IMR-90 (cell line): ENCODE results near the gene SHB. TPM values are rescaled to one million over a fixed set of nuclear protein-coding genes. Genes with fewer than 3 reads are reported as not detected.

Source experiments
- ATAC-seq: fragments of 200-7000 bp; cut with Tn5 transposase; 2 replicates; pipeline ENCODE4 v1.9.1; 2020; ENCODE audit warnings: low read depth, mild to moderate bottlenecking, moderate library complexity
- BruUV-seq: library from RNA; stranded (reverse); fragments of 400-500 nt; replicated peaks from 2 replicates; lab custom pipeline; 2021; lab: Mats Ljungman, UMichigan
- CTCF ChIA-PET: fragments of 300-600 bp; formaldehyde crosslinking; extraction: SDS; loops from one replicate; lab custom pipeline; 2021; ENCODE audit warnings: antibody characterized with exemption; lab: Yijun Ruan, JAX
- POLR2A ChIA-PET: fragments of 300-600 bp; sonication (Branson Sonifier 250); formaldehyde crosslinking; loops from one replicate; lab custom pipeline; 2022; ENCODE audit warnings: antibody characterized with exemption; ENCODE audit not compliant: unreplicated experiment; lab: Charles Lee
- DNase-seq: peaks from one replicate; pipeline ENCODE4 v3.0.0; 2013
- H2AFZ ChIP-seq: replicated peaks from 2 replicates; pipeline ENCODE3; 2013; ENCODE audit warnings: low read length, mild to moderate bottlenecking; ENCODE audit not compliant: poor library complexity
- H2AK5ac ChIP-seq: 2 replicates; pipeline ENCODE4 v1.6.1; 2013; ENCODE audit warnings: low read depth, low read length, inconsistent platforms
- H2AK9ac ChIP-seq: replicated peaks from 2 replicates; pipeline ENCODE3; 2013; ENCODE audit warnings: mild to moderate bottlenecking, low read depth, low read length, moderate library complexity; ENCODE audit not compliant: poor library complexity
- H2BK120ac ChIP-seq: 2 replicates; pipeline ENCODE4 v1.6.1; 2013; ENCODE audit warnings: low read depth, low read length, inconsistent platforms
- H2BK15ac ChIP-seq: 3 replicates; pipeline ENCODE4 v1.6.1; 2013; ENCODE audit warnings: low read depth, low read length, inconsistent platforms
- H2BK20ac ChIP-seq: 2 replicates; pipeline ENCODE4 v1.6.1; 2013; ENCODE audit warnings: low read depth, mild to moderate bottlenecking, inconsistent platforms, low read length, moderate library complexity
- H2BK5ac ChIP-seq: 2 replicates; pipeline ENCODE4 v1.6.1; 2013; ENCODE audit warnings: mild to moderate bottlenecking, low read depth, low read length, inconsistent platforms; ENCODE audit not compliant: poor library complexity, severe bottlenecking
- H3K14ac ChIP-seq: replicated peaks from 2 replicates; pipeline ENCODE4 v1.6.1; 2013; ENCODE audit warnings: low read depth, low read length, inconsistent platforms
- H3K18ac ChIP-seq: 2 replicates; pipeline ENCODE4 v1.6.1; 2013; ENCODE audit warnings: low read depth, low read length, control low read depth
- H3K23ac ChIP-seq: 2 replicates; pipeline ENCODE4 v1.6.1; 2013; ENCODE audit warnings: low read depth, low read length, inconsistent platforms
- H3K27ac ChIP-seq: 2 replicates; pipeline ENCODE4 v1.5.1; 2013; ENCODE audit warnings: mild to moderate bottlenecking, control low read depth, low read length; ENCODE audit not compliant: insufficient read depth
- H3K27me3 ChIP-seq: 2 replicates; pipeline ENCODE4 v1.6.1; 2013; ENCODE audit warnings: low read length; ENCODE audit not compliant: control insufficient read depth, insufficient read depth
- H3K36me3 ChIP-seq: 2 replicates; pipeline ENCODE4 v1.6.1; 2013; ENCODE audit warnings: low read length, mixed read lengths; ENCODE audit not compliant: control insufficient read depth, insufficient read depth
- H3K4ac ChIP-seq: 2 replicates; pipeline ENCODE4 v1.6.1; 2013; ENCODE audit warnings: low read depth, low read length, inconsistent platforms
- H3K4me1 ChIP-seq: 2 replicates; pipeline ENCODE4 v1.6.1; 2013; ENCODE audit warnings: low read length, mixed read lengths; ENCODE audit not compliant: control insufficient read depth, insufficient read depth
- H3K4me2 ChIP-seq: 2 replicates; pipeline ENCODE4 v1.6.1; 2013; ENCODE audit warnings: low read depth, mild to moderate bottlenecking, control low read depth, low read length, moderate library complexity
- H3K4me3 ChIP-seq: 2 replicates; pipeline ENCODE4 v1.5.1; 2013; ENCODE audit warnings: low read depth, mild to moderate bottlenecking, control low read depth, low read length, moderate library complexity; ENCODE audit not compliant: insufficient read depth
- H3K56ac ChIP-seq: 2 replicates; pipeline ENCODE4 v1.6.1; 2013; ENCODE audit warnings: low read length, inconsistent platforms; ENCODE audit not compliant: insufficient read depth; ENCODE audit errors: extremely low read depth
- H3K79me1 ChIP-seq, 2 experiments: 2 replicates each; pipeline ENCODE4 v1.6.1; 2013; ENCODE audit warnings: low read length in 2 of 2, inconsistent platforms in 1 of 2, low read depth in 1 of 2
- H3K9ac ChIP-seq: 2 replicates; pipeline ENCODE4 v1.6.1; 2013; ENCODE audit warnings: low read depth, low read length, control low read depth
- H3K9me1 ChIP-seq: 2 replicates; pipeline ENCODE4 v1.6.1; 2013; ENCODE audit warnings: low read length, inconsistent platforms; ENCODE audit not compliant: insufficient read depth
- H3K9me3 ChIP-seq: 2 replicates; pipeline ENCODE4 v1.6.1; 2013; ENCODE audit warnings: low read length; ENCODE audit not compliant: control insufficient read depth, insufficient read depth
- H4K20me1 ChIP-seq: 2 replicates; pipeline ENCODE4 v1.6.1; 2013; ENCODE audit warnings: low read length, inconsistent platforms; ENCODE audit not compliant: insufficient read depth
- H4K5ac ChIP-seq: 2 replicates; pipeline ENCODE4 v1.6.1; 2013; ENCODE audit warnings: mild to moderate bottlenecking, low read depth, low read length, control low read depth
- H4K8ac ChIP-seq, 2 experiments: 2 replicates each; pipeline ENCODE4 v1.6.1; 2013; ENCODE audit warnings: low read depth in 2 of 2, low read length in 2 of 2, control low read depth in 1 of 2, inconsistent platforms in 1 of 2
- H4K91ac ChIP-seq: 2 replicates; pipeline ENCODE4 v1.6.1; 2013; ENCODE audit warnings: low read depth, low read length, inconsistent platforms; ENCODE audit not compliant: insufficient read depth
- CEBPB ChIP-seq: IDR thresholded peaks from 2 replicates; pipeline ENCODE4 v1.6.1; 2012; ENCODE audit warnings: low read depth, low read length, improper control_type of control experiment
- CHD1 ChIP-seq: IDR thresholded peaks from 2 replicates; pipeline ENCODE4 v1.6.1; 2012; ENCODE audit warnings: low read depth, low read length, improper control_type of control experiment
- ELK1 ChIP-seq: fragments of 150-350 bp; IDR thresholded peaks from 2 replicates; pipeline ENCODE4 v1.6.1; 2016; ENCODE audit warnings: low read depth, mild to moderate bottlenecking, low read length, moderate library complexity, borderline replicate concordance
- FOS ChIP-seq: fragments of 150-350 bp; IDR thresholded peaks from 2 replicates; pipeline ENCODE4 v1.6.1; 2016; ENCODE audit warnings: low read depth, low read length
- MAFK ChIP-seq: IDR thresholded peaks from 2 replicates; pipeline ENCODE4 v1.6.1; 2012; ENCODE audit warnings: low read depth, low read length, improper control_type of control experiment
- MAZ ChIP-seq: IDR thresholded peaks from 2 replicates; pipeline ENCODE4 v1.6.1; 2012; ENCODE audit warnings: low read depth, mild to moderate bottlenecking, low read length, improper control_type of control experiment, moderate library complexity, borderline replicate concordance
- MXI1 ChIP-seq: IDR thresholded peaks from 2 replicates; pipeline ENCODE4 v1.6.1; 2012; ENCODE audit warnings: low read depth, mild to moderate bottlenecking, low read length, moderate library complexity, borderline replicate concordance
- NFE2L2 ChIP-seq: fragments of 150-350 bp; IDR thresholded peaks from 2 replicates; pipeline ENCODE4 v1.6.1; 2016; ENCODE audit warnings: low read depth, mild to moderate bottlenecking, low read length
- POLR2A ChIP-seq: IDR thresholded peaks from 2 replicates; pipeline ENCODE4 v1.6.1; 2012; ENCODE audit warnings: mild to moderate bottlenecking, low read depth, low read length
- RAD21 ChIP-seq: IDR thresholded peaks from 2 replicates; pipeline ENCODE4 v1.6.1; 2012; ENCODE audit warnings: low read length, improper control_type of control experiment
- RCOR1 ChIP-seq: IDR thresholded peaks from 2 replicates; pipeline ENCODE4 v1.6.1; 2012; ENCODE audit warnings: mild to moderate bottlenecking, low read length, improper control_type of control experiment; ENCODE audit not compliant: insufficient replicate concordance
- RFX5 ChIP-seq: IDR thresholded peaks from 2 replicates; pipeline ENCODE4 v1.8.0; 2012; ENCODE audit warnings: low read depth, mild to moderate bottlenecking, low read length, moderate library complexity
- SMC3 ChIP-seq: fragments of 150-350 bp; IDR thresholded peaks from 2 replicates; pipeline ENCODE4 v1.6.1; 2016; ENCODE audit warnings: low read depth, mild to moderate bottlenecking, antibody characterized with exemption, low read length, moderate library complexity
- USF2 ChIP-seq: fragments of 150-350 bp; IDR thresholded peaks from 2 replicates; pipeline ENCODE4 v1.6.1; 2017; ENCODE audit warnings: mild to moderate bottlenecking, antibody characterized with exemption, low read length, low read depth
- dilution Hi-C: fragments of 300-500 bp; cut with HindIII; formaldehyde crosslinking; loops from one replicate; pipeline ENCODE4 v1.14.3; 2018; ENCODE audit warnings: low sequenced_read_pairs; ENCODE audit not compliant: unreplicated experiment
- in situ Hi-C: fragments of 300-500 bp; cut with MboI; formaldehyde crosslinking; loops from 3 replicates; pipeline ENCODE4 v1.14.3; 2019; ENCODE audit warnings: low sequenced_read_pairs, inconsistent platforms, mixed read lengths
- intact Hi-C: fragments of 100-400 bp; cut with micrococcal nuclease; formaldehyde crosslinking; loops from 2 replicates; pipeline ENCODE4 v1.10.0; 2022
- polyA plus RNA-seq, 3 experiments: library from polyadenylated mRNA; depleted of rRNA; stranded (reverse); fragments of >200 nt; gene quantifications; 2 replicates each; pipeline ENCODE4 v1.2.3, GENCODE V29; 2012; ENCODE audit warnings: low replicate concordance in 1 of 3
- total RNA-seq: library from RNA; depleted of rRNA; stranded (reverse); fragments of >200 nt; gene quantifications from 2 replicates; pipeline ENCODE4 v1.2.3, GENCODE V29; 2012
- TF ChIP-seq, protein P1 (sequence below): conservative IDR thresholded peaks from 2 replicates; pipeline ENCODE4 v1.5.1; 2012; ENCODE audit warnings: mild to moderate bottlenecking, low read depth, low read length, improper control_type of control experiment

SHB gene
- total and polyA plus RNA-seq, 2 of the 4 experiments (the other 2 are of a cell fraction): 6.1 to 20.4 TPM

DNA sequence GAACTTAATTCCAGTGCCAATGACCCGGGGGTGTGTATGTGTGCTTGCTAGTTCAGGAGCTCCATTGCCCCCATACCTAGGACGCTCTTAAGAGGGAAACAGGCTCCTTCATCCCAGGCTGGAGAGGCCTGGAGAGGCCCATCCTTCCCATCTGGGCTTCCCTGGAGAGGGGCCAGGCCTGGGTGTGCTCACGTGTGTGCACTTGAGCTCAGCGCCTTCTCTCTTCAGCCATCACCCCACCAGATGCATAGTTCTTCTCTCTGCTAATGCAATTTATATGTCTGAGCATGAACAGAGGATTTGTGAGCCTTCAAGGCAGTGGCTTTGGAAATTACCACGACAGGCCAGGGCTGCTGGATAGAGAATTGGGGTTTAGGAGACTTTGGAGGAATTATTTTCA, 48.6 kb upstream of the SHB start (continued):
- no peak for TF ChIP-seq CEBPB
- TF ChIP-seq CHD1: no peak
- TF ChIP-seq SMC3: no peak
- no peak for TF ChIP-seq MAFK
- no peak for TF ChIP-seq RAD21
- no peak for TF ChIP-seq RCOR1

GRCh38 chr9:38114905-38115304, 45.9 kb upstream of the SHB start:
- H3K9me1 ChIP-seq: no peaks in the 10 kb centered on the region
- no peak overlapping the region for H4K5ac ChIP-seq
- no peak overlapping the region for H4K91ac ChIP-seq
- no peak overlapping the region for H2BK15ac ChIP-seq
- no peak overlapping the region for H4K8ac ChIP-seq
- ChIA-PET CTCF (no interaction called here), POLR2A (no interaction called here)
- TF ChIP-seq ELK1 (no peak), CHD1 (no peak), MAFK (no peak), RAD21 (no peak), USF2 (no peak), FOS (no peak), MXI1 (no peak), RCOR1 (no peak), CEBPB (no peak), POLR2A (no peak), NFE2L2 (no peak), MAZ (no peak), RFX5 (no peak)
- TF ChIP-seq, protein P1, sequence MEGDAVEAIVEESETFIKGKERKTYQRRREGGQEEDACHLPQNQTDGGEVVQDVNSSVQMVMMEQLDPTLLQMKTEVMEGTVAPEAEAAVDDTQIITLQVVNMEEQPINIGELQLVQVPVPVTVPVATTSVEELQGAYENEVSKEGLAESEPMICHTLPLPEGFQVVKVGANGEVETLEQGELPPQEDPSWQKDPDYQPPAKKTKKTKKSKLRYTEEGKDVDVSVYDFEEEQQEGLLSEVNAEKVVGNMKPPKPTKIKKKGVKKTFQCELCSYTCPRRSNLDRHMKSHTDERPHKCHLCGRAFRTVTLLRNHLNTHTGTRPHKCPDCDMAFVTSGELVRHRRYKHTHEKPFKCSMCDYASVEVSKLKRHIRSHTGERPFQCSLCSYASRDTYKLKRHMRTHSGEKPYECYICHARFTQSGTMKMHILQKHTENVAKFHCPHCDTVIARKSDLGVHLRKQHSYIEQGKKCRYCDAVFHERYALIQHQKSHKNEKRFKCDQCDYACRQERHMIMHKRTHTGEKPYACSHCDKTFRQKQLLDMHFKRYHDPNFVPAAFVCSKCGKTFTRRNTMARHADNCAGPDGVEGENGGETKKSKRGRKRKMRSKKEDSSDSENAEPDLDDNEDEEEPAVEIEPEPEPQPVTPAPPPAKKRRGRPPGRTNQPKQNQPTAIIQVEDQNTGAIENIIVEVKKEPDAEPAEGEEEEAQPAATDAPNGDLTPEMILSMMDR: no peak
- H2AFZ ChIP-seq: no peak overlapping the region
- no peak overlapping the region for H3K4me2 ChIP-seq
- BruUV-seq: no TSS peak
- H2AK9ac ChIP-seq: no peak overlapping the region
- H3K27ac ChIP-seq: no peak overlapping the region
- dilution Hi-C loops: no loop called here
- H3K79me1 ChIP-seq: no peaks in the 10 kb centered on the region
- ATAC-seq (no peak), DNase-seq (no peak)
- no peak overlapping the region for H2AK5ac ChIP-seq
- no peak overlapping the region for H2BK120ac ChIP-seq
- H3K4me3 ChIP-seq: no peak overlapping the region
- H3K36me3 ChIP-seq: no peaks in the 10 kb centered on the region
- no peak overlapping the region for H3K14ac ChIP-seq
- no peaks in the 10 kb centered on the region for H3K9me3 ChIP-seq
- H3K27me3 ChIP-seq: peaks cover 47% of the 10 kb centered on the region
- intact Hi-C loops: no loop called here
- no peak overlapping the region for H2BK20ac ChIP-seq
- H3K18ac ChIP-seq: no peak overlapping the region
- no peak overlapping the region for H3K56ac ChIP-seq
- in situ Hi-C loops: no loop called here
- no peaks in the 10 kb centered on the region for H4K20me1 ChIP-seq
- H3K9ac ChIP-seq: no peak overlapping the region
- H2BK5ac ChIP-seq: no peak overlapping the region
- H3K4ac ChIP-seq: no peak overlapping the region
- H3K4me1 ChIP-seq: peaks cover 2% of the 10 kb centered on the region; the same call in 1 of the 2 replicates
- H3K23ac ChIP-seq: no peak overlapping the region
